OCI-LY1 (cell line): ENCODE measurements around the gene SPTB.

Experiments used
- EZH2 ChIP-seq: fragments of 200-600 bp; sonication (generic), shearing (Covaris generic); IDR thresholded peaks from 2 replicates; pipeline ENCODE4 v1.8.0; 2017; ENCODE audit warnings: borderline replicate concordance, mixed run types, mild to moderate bottlenecking, antibody characterized with exemption, low read length, moderate library complexity, mixed read lengths
- TF ChIP-seq, protein P1 (sequence below): fragments of 200-600 bp; sonication (generic), shearing (Covaris generic); IDR thresholded peaks from 2 replicates; pipeline ENCODE4 v1.5.1; 2017; ENCODE audit warnings: mild to moderate bottlenecking, antibody characterized with exemption, low read length, moderate library complexity, mixed read lengths

DNA sequence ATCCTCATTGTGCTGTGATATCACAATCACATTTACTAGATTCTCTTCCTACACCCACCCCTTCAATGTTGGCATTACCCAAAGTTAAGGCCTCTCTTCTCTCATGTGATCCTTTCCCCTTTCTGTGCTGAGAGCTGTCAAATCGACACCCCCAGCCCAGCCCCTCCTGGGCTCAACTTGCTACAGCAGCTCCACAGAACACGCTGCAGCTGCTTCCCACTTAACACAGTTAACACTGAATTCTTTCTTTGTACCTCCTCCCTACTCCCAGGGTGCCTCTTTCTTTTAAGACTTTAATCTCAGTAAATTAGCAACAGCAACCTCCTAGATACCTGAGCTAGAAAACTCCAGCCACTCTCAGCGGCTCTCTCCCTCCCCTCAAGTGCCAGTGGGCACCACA lies 17.8 kb downstream of the SPTB start:
- TF ChIP-seq, protein P1, sequence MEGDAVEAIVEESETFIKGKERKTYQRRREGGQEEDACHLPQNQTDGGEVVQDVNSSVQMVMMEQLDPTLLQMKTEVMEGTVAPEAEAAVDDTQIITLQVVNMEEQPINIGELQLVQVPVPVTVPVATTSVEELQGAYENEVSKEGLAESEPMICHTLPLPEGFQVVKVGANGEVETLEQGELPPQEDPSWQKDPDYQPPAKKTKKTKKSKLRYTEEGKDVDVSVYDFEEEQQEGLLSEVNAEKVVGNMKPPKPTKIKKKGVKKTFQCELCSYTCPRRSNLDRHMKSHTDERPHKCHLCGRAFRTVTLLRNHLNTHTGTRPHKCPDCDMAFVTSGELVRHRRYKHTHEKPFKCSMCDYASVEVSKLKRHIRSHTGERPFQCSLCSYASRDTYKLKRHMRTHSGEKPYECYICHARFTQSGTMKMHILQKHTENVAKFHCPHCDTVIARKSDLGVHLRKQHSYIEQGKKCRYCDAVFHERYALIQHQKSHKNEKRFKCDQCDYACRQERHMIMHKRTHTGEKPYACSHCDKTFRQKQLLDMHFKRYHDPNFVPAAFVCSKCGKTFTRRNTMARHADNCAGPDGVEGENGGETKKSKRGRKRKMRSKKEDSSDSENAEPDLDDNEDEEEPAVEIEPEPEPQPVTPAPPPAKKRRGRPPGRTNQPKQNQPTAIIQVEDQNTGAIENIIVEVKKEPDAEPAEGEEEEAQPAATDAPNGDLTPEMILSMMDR = no peak
- TF ChIP-seq EZH2 = no peak
